ENCODE results near the gene CYYR1. TPM values are rescaled to one million over a fixed set of nuclear protein-coding genes. Genes with fewer than 3 reads are reported as not detected.

The CYYR1 gene
- total RNA-seq, 1 experiment from 2014 or later, result 13.6 TPM

DNA sequence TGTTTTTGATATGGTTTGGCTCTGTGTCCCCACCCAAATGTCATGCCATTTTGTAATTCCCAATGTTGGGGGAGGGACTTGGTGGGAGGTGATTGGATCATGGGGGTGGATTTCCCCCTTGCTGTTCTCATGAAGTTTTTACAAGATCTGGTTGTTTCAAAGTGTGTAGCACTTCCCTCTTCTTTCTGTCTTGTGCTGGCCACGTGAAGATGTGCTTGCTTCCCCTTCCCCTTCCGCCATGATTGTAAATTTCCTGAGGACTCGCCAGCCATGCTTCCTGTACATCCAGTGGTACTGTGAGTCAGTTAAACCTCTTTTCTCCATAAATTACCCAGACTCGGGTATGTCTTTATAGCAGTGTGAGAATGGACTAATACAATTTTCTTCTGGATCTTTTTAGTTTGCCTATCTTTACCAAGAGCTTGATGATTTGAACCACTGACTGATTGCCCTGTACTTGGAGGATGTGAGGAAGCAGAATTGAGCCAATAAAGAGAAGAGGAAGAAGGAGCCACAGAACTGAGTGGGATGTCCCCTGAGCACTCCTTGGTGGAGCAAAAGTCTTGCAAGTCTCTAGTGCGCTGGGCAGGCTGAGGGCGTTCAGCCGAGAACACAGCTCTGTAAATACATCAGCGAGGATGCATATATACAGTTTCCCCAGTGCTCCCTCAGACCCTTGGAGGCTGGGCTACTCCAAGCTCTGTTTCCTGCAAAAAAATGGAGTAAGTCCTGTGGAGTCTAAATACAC is 102.6 kb downstream of the CYYR1 start:
- Histone ChIP-seq H3K4ac (ENCODE audit: low read depth, low read length) (no peak overlapping the region), H4K91ac (ENCODE audit: insufficient read length, low read depth, low read length) (no peak overlapping the region), H3K79me1 (ENCODE audit: insufficient read depth, low read depth, low read length, poor library complexity, severe bottlenecking) (no peaks in the 10 kb centered on the region), H3K4me2 (ENCODE audit: insufficient read depth, insufficient read length, low read length) (no peak overlapping the region), H4K8ac (replicated peaks; ENCODE audit: insufficient read length, low read depth, low read length) (no peak overlapping the region), H3K23ac (ENCODE audit: insufficient read length, low read depth, low read length) (no peak overlapping the region), H3K14ac (ENCODE audit: insufficient read depth, low read length) (no peak overlapping the region), H3K9ac (ENCODE audit: extremely low read depth, insufficient read length, low read length) (no peak overlapping the region), H4K5ac (ENCODE audit: insufficient read length, low read depth, low read length) (no peak overlapping the region), H2BK20ac (ENCODE audit: low read depth, low read length, poor library complexity, severe bottlenecking) (no peak overlapping the region), H2BK5ac (ENCODE audit: insufficient read length, low read length) (no peak overlapping the region), H2BK120ac (ENCODE audit: low read depth, low read length, poor library complexity, severe bottlenecking) (no peak overlapping the region), H3K27me3 (ENCODE audit: insufficient read depth, low read length) (no peaks in the 10 kb centered on the region), H2AFZ (ENCODE audit: low read length) (no peak overlapping the region), H2BK12ac (ENCODE audit: insufficient read length, low read depth, low read length) (no peak overlapping the region), H2BK15ac (ENCODE audit: low read depth, low read length) (no peak overlapping the region), H3T11ph (ENCODE audit: low read length) (no peak overlapping the region), H3K79me2 (ENCODE audit: insufficient read depth, low read length) (no peaks in the 10 kb centered on the region), H4K20me1 (ENCODE audit: control insufficient read depth, insufficient read depth, insufficient read length) (no peaks in the 10 kb centered on the region), H3K9me3 (ENCODE audit: control insufficient read depth, low read depth, low read length) (no peaks in the 10 kb centered on the region), H3K18ac (ENCODE audit: insufficient read length, low read depth, low read length) (no peak overlapping the region), H3K4me1 (ENCODE audit: insufficient read depth, low read length) (no peaks in the 10 kb centered on the region), H3K23me2 (ENCODE audit: insufficient read length, low read depth, low read length, poor library complexity, severe bottlenecking) (no peaks in the 10 kb centered on the region), H3K27ac (ENCODE audit: insufficient read length, low read depth, low read length) (no peak overlapping the region), H2AK5ac (ENCODE audit: insufficient read length, low read length) (no peak overlapping the region), H3K56ac (ENCODE audit: insufficient read length, low read depth, low read length) (no peak overlapping the region)
- no peak for DNase-seq
- H3K4me1 Mint-ChIP-seq, result no peaks in the 10 kb centered on the region
- no peaks in the 10 kb centered on the region for H3K9me3 Mint-ChIP-seq
- TF ChIP-seq, protein P1, sequence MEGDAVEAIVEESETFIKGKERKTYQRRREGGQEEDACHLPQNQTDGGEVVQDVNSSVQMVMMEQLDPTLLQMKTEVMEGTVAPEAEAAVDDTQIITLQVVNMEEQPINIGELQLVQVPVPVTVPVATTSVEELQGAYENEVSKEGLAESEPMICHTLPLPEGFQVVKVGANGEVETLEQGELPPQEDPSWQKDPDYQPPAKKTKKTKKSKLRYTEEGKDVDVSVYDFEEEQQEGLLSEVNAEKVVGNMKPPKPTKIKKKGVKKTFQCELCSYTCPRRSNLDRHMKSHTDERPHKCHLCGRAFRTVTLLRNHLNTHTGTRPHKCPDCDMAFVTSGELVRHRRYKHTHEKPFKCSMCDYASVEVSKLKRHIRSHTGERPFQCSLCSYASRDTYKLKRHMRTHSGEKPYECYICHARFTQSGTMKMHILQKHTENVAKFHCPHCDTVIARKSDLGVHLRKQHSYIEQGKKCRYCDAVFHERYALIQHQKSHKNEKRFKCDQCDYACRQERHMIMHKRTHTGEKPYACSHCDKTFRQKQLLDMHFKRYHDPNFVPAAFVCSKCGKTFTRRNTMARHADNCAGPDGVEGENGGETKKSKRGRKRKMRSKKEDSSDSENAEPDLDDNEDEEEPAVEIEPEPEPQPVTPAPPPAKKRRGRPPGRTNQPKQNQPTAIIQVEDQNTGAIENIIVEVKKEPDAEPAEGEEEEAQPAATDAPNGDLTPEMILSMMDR (conservative IDR thresholded peaks at IDR 0.05), result no peak
- no peaks in the 10 kb centered on the region for H3K27me3 Mint-ChIP-seq (ENCODE audit: low read depth)
- H3K4me3 Mint-ChIP-seq, result no peak overlapping the region
- no peak overlapping the region for H3K27ac Mint-ChIP-seq
- WGBS (ENCODE audit: extremely low coverage, insufficient read length, low lambda C conversion rate), result no CpG with 5 or more reads among the region's 8 CpGs
- peaks cover 6 to 17% (median 7%) of the 10 kb centered on the region in 3 experiments; a peak in 6 of 7 replicates for H3K36me3 Mint-ChIP-seq (ENCODE audit: insufficient read depth in 1 of 3, low read depth in 3 of 3)
